NT2/D1 (cell line): Measurements from ENCODE around the gene MORC4.

Source experiments
- YY1 ChIP-seq: IDR thresholded peaks from 2 replicates; pipeline ENCODE4 v1.6.1; 2011; ENCODE audit not compliant: insufficient read length, insufficient read depth
- ZNF274 ChIP-seq: IDR thresholded peaks from 2 replicates; pipeline ENCODE4 v1.6.1; 2011; ENCODE audit warnings: mild to moderate bottlenecking, low read depth, low read length

- TF ChIP-seq YY1: no peak
- TF ChIP-seq ZNF274: no peak
Observed at GRCh38 chrX:106997611-106998010, 2.4 kb downstream of the MORC4 start.
